ENCODE data around the gene SORCS3.

- no peak for TF ChIP-seq MAX (IDR thresholded peaks at IDR 0.05)
- TF ChIP-seq CBX3 (IDR thresholded peaks at IDR 0.05; ENCODE audit: low read depth), result no peak
- TF ChIP-seq POLR2AphosphoS5 (IDR thresholded peaks at IDR 0.05; ENCODE audit: low read depth, low read length), result no peak
- TF ChIP-seq CTCF (IDR thresholded peaks at IDR 0.05 in 2 of 3, conservative IDR thresholded peaks at IDR 0.05 in 1 of 3; ENCODE audit: borderline replicate concordance in 1 of 3, insufficient read depth in 1 of 3, low read depth in 2 of 3, low read length in 2 of 3), result no peak
- TF ChIP-seq ZFX (IDR thresholded peaks at IDR 0.05), result no peak
These were observed 281.7 kb downstream of the SORCS3 start for GRCh38 chr10:104922810-104923209.
